AG04450 (cell line): Measurements from ENCODE around the gene UPK2. TPM values are rescaled to one million over a fixed set of nuclear protein-coding genes. Genes with fewer than 3 reads are reported as not detected.
"Not testable (repeated sequence)": the region's sequence is repeated elsewhere in the genome, so short reads cannot be mapped to it uniquely, and the experiment has no call there.

Source experiments
- CTCF ChIA-PET: fragments of 300-600, 350-600 bp; formaldehyde crosslinking; extraction: SDS; loops from one replicate; lab custom pipeline; 2022; ENCODE audit warnings: antibody characterized with exemption, inconsistent platforms; lab: Charles Lee
- POLR2A ChIA-PET: fragments of 350-600 bp; formaldehyde crosslinking; extraction: SDS; loops from one replicate; lab custom pipeline; 2021; ENCODE audit warnings: antibody characterized with exemption, inconsistent platforms; lab: Yijun Ruan, JAX
- DNase-seq: peaks from one replicate; pipeline ENCODE4 v3.0.0-alpha.2; 2011; ENCODE audit warnings: low read depth, low spot score
- H3K27ac ChIP-seq: one replicate; pipeline ENCODE4 v1.5.1; 2012; ENCODE audit warnings: low read depth, low read length, control low read depth
- H3K27me3 ChIP-seq: one replicate; pipeline ENCODE4 v1.6.0; 2012; ENCODE audit warnings: low read length; ENCODE audit not compliant: control insufficient read depth, insufficient read depth
- H3K4me3 ChIP-seq: 2 replicates; pipeline ENCODE4 v1.5.1; 2011; ENCODE audit warnings: mild to moderate bottlenecking, low read depth, low read length, control low read depth
- H3K9me3 ChIP-seq: 2 replicates; pipeline ENCODE4 v1.5.1; 2012; ENCODE audit warnings: low read length; ENCODE audit not compliant: control insufficient read depth, insufficient read depth
- CTCF ChIP-seq: IDR thresholded peaks from 2 replicates; pipeline ENCODE4 v1.5.1; 2011; ENCODE audit warnings: low read depth, low read length, control low read depth, inconsistent platforms
- polyA plus RNA-seq: library from polyadenylated mRNA; depleted of rRNA; stranded (reverse); fragments of >200 nt; gene quantifications from 2 replicates; pipeline ENCODE4 v1.2.3, GENCODE V29; 2011

UPK2 gene
- polyA plus RNA-seq, 1 experiment, result not detected

GRCh38 chr11:118979434-118979833, 23.3 kb downstream of the UPK2 start:
- Histone ChIP-seq H3K27ac (no peak overlapping the region), H3K27me3 (peaks cover 19% of the 10 kb centered on the region), H3K4me3 (no peak overlapping the region), H3K9me3 (no peaks in the 10 kb centered on the region)
- DNase-seq, result no peak
- ChIA-PET POLR2A (interaction anchor here (0.5 kb wide), 1 partner anchor 35 kb away, joined by 4 read pairs; no protein-coding TSS in a partner anchor), CTCF (no interaction called here)
- no peak for TF ChIP-seq CTCF

DNA sequence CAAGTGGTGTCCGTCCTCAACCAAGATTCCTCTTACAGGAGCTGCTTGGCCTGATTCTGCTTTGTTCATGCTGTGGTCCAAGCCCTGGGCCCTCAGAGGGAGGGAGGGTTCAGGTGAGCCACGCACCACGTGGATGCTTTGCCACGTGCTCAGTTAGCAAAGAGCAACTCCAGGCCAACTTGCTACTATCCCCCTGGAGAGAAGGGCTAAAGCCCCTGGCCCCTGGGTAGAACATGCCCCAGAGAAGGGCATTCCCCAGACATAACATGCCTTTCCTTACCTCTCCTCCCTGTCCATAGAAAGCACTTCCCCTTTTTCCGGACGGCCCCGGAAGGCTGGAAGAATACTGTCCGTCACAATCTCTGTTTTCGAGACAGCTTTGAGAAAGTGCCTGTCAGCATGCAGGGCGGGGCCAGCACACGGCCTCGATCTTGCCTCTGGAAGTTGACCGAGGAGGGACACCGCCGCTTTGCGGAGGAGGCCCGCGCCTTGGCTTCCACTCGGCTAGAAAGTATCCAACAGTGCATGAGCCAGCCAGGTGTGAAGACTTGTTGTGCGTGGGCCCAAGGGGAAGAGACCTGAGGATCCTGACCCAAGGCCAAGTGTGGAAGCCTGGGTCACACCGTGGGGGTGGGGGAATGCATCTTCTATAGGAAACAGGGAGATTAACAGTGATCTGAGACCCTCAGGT, 24.2 kb downstream of the UPK2 start:
- no peak for DNase-seq
- Histone ChIP-seq H3K9me3 (no peaks in the 10 kb centered on the region), H3K4me3 (no peak overlapping the region), H3K27ac (no peak overlapping the region), H3K27me3 (peaks cover 14% of the 10 kb centered on the region)
- CTCF ChIA-PET, result no interaction called here
- TF ChIP-seq CTCF, result no peak
- POLR2A ChIA-PET, result no interaction called here

GRCh38 chr11:118984337-118984736, 28.2 kb downstream of the UPK2 start:
- not testable (repeated sequence) for DNase-seq, H3K4me3 ChIP-seq, H3K27ac ChIP-seq, H3K27me3 ChIP-seq, H3K9me3 ChIP-seq
- ChIA-PET CTCF (interaction anchor here (1.1 kb wide), 1 partner anchor 27 kb away, joined by 4 read pairs; no protein-coding TSS in a partner anchor), POLR2A (interaction anchor here (0.6 kb wide), 2 partner anchors 36 to 56 kb away, joined by 4 to 5 read pairs; no protein-coding TSS in a partner anchor)

GRCh38 chr11:118984825-118985224, 28.7 kb downstream of the UPK2 start:
- CTCF ChIA-PET, result interaction anchor here (1.1 kb wide), 1 partner anchor 28 kb away, joined by 4 read pairs; no protein-coding TSS in a partner anchor
- POLR2A ChIA-PET, result interaction anchor here (0.6 kb wide), 2 partner anchors 36 to 56 kb away, joined by 4 to 5 read pairs; no protein-coding TSS in a partner anchor
- peaks cover 6% of the 10 kb centered on the region for H3K27me3 ChIP-seq
- no peak overlapping the region for H3K27ac ChIP-seq
- no peak overlapping the region for H3K4me3 ChIP-seq
- no peak for DNase-seq
- no peak for TF ChIP-seq CTCF
- no peaks in the 10 kb centered on the region for H3K9me3 ChIP-seq

DNA sequence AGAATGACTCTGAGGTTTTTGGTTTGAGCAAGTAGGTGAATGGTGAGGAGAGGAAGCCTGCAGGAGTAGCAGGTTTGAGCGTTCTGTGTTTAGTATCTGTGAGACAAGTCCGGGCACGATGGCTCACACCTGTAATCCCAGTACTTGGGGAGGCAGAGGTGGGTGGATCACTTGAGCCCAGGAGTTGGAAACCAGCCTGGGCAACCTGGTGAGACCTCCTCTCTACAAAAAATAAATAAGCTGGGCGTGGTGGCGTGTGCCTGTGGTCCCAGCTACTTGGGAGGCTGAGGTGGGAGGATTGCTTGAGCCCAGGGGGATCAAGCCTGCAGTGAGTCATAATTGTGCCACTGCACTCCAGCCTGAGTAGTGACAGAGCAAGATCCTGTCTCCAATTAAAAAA, 32.2 kb downstream of the UPK2 start:
- POLR2A ChIA-PET, result interaction anchor here (1.6 kb wide), 1 partner anchor 9 kb away, joined by 10 read pairs; the partner anchor contains the start of gene CENATAC
- peaks cover 5% of the 10 kb centered on the region; the same call in 1 of the 2 replicates for H3K9me3 ChIP-seq
- no peak for DNase-seq
- H3K27me3 ChIP-seq, result no peaks in the 10 kb centered on the region
- CTCF ChIA-PET, result no interaction called here
- no peak overlapping the region for H3K27ac ChIP-seq
- TF ChIP-seq CTCF, result no peak
- H3K4me3 ChIP-seq, result no peak overlapping the region

GRCh38 chr11:118991486-118992038, 35.5 kb downstream of the UPK2 start:
- H3K27ac ChIP-seq, H3K27me3 ChIP-seq, H3K4me3 ChIP-seq, DNase-seq, CTCF ChIA-PET, H3K9me3 ChIP-seq, POLR2A ChIA-PET: not testable (repeated sequence)
